ENCODE results near the gene CHRNA4.
"Not testable (repeated sequence)": the region's sequence is repeated elsewhere in the genome, so short reads cannot be mapped to it uniquely, and the experiment has no call there.

Gene CHRNA4

DNA sequence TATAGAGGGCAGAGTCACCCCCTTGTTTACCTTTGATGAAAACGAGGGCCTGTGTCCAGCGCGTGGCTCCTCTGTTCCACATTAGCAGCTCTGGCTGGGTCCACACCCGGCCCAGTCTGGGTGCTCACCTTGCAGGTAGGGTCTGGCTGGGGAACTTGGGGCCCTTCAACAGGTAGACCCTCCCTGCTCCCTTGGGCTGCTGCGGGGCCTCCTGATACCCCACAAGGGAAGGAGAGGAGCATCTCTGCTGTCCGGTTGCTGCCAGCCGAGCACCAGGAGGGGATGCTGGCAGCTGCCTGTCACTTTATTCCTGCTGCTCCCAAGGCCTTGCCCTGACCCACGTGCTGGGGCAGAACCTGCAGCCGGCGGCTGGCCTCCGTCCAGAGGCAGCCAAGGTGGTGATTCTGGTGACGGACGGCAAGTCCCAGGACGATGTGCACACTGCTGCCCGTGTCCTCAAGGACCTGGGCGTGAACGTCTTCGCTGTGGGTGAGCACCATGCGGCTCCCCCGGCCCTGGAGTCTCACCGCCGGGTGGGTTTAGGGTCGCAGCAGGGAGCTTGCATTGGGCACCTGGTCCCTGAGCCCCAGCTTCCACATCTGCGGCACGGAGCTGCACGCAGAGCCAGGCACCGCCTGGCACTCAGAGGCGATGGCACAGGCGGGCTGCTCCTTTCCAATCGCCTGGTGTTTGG is 52.8 kb downstream of the CHRNA4 start:
- DNase-seq (ENCODE audit: low read depth): no peak

DNA sequence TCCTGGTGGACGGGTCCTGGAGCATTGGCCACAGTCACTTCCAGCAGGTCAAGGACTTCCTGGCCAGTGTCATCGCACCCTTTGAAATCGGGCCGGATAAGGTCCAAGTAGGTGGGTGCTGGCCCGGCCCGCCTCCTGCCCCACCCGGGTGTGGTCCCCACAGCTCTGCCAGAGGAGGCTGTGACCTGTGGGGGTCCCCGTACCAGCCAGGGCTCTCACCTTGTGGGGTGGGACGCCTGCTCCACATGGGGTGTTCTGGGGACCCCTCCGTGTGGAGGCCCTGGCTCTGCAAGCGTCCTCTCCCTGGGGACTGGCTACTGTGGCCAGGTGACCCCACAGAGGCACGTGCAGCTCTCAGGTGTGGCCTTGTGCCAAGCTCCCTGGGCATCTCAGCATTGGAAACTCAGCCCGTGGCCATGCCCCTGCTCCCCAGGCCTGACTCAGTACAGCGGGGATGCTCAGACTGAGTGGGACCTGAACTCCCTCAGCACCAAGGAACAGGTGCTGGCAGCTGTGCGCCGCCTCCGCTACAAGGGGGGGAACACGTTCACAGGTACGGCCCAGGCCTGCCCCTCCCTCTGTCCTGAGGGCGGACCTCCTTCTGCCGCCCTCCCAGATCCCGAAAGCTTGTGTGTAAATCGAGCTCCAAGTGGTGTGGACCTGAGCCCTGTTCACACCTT is 53.5 kb downstream of the CHRNA4 start:
- DNase-seq (ENCODE audit: low read depth): no peak

DNA sequence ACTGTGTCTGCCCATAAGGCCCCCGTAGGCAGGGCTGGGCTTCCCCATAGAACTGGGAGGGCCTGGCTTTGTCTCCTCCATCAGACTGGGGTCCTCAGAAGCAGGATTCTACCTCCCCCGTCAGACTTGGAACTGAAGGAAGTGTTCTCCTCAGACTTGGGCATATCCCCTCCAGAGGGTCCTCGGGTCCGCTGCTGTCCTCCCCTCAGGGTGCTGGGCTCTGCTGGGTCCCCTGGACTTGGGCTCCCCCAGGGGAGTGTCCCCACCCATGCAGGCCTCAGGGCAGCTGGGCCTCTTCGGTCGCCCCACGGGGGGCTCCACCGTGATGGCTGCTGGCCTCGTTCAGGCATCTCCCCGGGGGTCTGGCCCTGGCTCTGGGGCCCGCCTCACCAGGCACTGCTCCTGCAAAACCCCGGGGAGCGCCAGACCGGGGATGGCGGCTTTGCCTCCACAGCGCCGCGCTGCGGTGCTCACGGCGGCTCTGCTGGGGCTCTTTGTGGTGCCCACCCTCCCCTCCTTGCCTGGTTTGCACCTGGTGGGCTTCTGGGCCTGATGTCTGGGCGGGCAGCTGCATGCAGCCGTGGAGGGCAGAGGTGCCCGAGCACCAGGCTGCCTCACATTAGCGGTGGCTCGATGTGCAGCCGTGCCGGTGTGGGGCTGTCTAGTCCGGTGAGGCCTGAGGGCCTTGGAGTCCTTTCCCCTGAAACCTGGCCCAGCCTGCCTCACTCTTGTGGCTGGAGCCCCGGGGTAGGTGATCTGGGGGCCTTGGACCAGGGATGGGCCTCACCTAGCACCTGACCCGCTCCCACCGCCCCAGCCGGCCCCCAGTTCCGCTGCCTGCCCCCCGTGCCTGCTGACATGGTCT is 54.2 kb downstream of the CHRNA4 start:
- DNase-seq (ENCODE audit: low read depth): no peak

DNA sequence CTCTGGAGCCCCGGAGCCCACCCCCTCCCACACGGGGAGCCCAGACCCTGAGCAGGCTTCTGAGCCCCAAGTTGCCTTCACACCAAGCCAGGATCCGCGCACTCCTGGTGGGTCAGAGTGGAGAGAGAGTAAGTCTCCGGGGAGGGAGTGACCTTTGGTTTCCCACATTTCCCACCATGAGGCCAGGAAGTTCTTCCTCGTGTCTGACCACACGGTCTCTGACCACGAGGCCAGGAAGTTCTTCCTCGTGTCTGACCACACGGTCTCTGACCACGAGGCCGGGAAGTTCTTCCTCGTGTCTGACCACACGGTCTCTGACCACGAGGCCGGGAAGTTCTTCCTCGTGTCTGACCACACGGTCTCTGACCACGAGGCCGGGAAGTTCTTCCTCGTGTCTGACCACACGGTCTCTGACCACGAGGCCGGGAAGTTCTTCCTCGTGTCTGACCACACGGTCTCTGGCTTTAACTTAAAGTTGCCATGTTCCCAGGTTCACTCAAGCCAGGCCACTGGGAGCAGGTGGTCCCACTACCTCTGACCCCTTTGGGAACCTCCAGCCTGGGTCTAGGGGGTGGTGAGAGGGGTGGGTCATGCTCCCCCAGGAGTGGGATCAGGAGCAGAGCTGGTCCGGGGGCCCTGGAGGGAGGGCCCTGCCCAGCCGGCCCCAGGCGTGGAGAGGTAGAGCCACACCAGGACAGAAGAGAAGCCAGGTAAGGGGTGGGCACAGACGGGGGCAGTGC is 55.0 kb downstream of the CHRNA4 start:
- DNase-seq (ENCODE audit: low read depth): not testable (repeated sequence)

DNA sequence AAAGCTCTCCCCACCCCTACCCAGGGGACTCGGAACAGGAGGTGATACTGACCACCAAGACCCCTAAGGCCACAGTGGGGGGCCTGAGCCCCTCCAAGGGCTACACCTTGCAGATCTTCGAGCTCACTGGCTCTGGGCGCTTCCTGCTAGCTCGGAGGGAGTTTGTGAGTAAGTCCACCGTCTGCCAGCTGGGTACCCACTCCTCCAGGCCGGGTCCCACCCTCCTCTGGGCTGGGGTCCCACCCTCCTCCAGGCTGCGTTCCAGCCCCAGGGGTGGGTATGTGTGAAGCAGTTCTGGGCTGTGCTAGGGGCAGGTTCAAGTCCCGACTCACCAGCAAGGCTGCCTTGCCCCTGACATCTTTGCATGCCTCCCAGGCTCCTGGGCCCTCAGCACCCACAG is 55.8 kb downstream of the CHRNA4 start:
- DNase-seq (ENCODE audit: low read depth): no peak

DNA sequence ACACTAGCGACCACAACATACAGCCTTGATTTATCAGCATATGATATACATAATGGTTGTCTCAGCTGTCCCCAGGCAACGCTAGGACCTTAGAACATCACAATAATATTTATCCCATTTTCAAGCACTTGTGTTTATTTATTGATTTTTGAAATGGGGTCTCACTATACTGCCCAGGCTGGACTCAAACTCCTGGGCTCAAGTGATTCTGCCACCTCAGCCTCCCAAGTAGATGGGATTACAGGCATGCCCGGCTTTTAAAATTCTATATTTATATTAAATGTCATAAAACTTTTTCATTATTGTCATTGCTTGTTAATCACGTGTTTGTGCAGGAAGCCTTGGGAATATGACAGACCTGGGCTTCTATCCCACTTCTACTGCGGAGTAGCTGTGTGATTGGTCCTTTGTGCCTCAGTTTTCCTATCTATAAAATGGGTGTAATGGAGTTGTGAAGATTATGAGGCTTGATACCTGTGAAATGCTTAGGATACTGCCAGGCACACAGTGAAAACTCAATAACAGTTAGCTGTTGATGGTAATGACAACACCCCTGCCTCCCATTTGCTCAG is 58.0 kb downstream of the CHRNA4 start:
- no peak for DNase-seq (ENCODE audit: low read depth)

DNA sequence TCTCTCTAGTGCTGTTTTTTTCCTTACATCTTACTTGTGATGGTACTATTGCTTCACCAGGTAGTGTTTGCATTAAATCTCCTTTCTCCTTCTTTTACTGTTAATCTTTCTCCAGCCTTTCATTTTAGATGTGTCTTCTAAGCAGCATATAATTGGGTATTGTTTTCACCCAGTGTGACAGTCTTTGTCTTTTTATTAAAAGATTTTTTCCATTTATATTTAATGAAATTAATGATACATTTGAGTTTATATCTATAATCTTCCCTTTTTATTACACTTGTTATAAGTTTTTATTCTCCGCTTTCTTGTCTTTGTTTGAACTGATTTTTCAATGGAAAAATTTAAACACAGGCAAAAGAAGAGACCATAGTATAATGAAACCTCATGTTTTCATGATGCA is 59.5 kb downstream of the CHRNA4 start:
- no peak for DNase-seq (ENCODE audit: low read depth)

DNA sequence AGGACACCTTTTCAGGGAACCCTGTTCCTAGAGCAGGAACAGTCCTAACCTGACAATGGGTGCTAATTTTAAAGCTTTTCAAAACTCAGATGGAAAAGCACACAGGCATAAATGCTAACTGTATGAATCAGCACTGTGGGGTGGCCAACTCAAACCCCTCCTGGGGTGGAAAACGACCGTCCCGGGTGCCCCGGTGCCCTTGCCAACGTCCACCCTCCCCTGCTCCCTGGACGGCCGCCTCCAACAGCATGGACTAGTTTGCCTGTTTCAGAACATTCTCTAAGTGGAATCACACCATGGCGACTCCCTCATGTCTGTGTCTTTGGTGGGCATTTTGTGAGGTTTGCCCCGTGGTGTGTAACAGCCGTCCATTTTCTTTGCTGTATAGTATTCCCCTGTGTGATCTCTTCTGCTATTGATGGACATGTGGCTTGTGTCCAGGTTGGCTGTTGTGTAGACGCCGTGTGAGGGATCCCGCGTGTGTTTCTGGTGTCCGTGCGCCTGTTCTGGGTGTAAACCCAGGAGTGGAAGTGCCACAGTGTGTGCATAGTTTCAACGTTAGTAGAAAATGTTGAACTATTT is 62.3 kb downstream of the CHRNA4 start:
- DNase-seq (ENCODE audit: low read depth): no peak

DNA sequence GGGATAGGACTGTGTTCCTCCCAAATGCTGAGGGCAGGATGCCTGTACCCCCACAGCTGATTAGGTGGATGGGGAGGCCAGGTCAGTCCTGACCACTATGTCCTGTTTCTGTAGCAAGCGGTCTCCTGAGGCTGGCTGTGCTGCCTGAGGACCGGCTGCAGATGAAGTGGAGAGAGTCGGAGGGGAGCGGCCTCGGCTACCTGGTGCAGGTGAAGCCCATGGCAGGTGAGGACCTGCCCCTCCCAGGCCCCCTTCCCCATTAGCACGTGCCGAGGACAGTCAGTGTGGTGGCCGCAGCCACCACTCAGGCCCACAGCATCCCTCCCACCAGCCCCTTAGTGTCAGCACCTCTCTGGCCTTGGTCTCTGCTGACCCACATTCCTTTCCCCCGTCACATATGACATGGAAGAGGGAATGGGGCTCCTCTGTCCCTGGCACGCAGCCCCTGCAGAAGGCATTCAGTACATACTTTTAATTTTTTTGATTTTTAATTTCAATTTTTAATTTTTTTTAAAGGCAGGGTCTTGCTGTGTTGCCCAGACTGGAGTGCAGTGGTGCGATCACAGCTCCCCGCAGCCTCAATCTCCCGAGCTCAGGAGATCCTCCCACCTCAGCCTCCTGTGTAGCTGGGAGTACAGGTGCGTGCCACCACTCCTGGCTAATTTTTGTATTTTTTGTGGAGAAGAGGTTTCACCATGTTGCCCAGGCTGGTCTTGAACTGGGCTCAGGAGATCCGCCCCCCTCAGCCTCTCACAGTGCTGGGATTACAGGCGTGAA is 63.2 kb downstream of the CHRNA4 start:
- no peak for DNase-seq (ENCODE audit: low read depth)

DNA sequence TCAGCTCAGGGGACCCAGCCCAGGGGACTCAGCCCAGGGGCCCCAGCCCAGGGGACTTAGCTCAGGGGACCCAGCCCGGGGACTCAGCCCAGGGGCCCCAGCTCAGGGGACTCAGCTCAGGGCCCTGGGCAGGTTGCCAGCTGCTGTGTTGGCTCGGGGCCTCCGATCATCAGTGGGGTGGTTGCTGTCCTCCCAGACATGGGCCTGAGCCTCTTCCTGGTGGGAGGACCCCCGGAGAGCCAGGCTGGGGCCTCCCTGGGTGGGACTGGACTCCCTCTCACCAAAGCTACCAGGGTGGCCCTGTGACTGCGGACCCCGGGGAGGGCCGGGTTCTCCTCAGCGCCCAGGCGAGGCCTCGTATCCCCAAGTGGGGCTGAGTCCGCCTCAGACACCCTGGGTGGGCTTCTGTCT is 63.8 kb downstream of the CHRNA4 start:
- DNase-seq (ENCODE audit: low read depth): no peak

DNA sequence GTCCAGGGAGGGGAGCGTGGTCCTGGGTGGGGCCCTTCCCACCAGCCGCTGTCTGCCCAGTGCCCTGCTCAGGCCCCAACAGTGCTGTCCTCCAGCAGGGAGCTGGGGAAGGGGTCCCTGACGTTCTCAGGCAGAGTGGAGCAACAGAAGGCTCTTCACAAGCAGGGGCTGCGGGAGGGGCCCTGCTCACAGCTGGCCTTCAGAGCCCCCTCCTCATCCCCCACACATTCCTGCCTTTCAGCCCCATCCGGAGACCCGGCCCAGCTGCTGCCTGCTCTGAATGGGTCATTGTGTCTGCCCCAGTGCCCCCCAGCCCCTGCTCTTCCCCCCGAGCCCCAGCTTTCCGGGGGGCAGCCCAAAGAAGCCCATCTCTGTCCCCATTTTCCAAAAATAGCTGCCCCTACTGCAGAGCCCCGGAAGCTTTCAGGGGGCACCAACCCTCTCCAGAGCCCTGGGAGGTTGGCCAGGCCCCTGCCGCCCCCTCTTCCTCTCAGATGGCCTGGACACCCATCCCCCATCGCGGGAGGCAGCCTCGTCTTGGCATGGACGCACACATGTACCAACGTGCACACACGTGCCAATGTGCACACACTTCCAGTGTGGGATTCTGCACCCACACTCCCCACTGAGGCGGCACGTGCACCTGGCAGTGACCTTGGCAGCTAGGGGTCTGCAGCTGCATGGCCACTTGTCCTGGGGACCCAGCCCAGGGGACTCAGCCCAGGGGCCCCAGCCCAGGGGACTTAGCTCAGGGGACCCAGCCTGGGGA is 64.4 kb downstream of the CHRNA4 start:
- DNase-seq (ENCODE audit: low read depth): no peak

DNA sequence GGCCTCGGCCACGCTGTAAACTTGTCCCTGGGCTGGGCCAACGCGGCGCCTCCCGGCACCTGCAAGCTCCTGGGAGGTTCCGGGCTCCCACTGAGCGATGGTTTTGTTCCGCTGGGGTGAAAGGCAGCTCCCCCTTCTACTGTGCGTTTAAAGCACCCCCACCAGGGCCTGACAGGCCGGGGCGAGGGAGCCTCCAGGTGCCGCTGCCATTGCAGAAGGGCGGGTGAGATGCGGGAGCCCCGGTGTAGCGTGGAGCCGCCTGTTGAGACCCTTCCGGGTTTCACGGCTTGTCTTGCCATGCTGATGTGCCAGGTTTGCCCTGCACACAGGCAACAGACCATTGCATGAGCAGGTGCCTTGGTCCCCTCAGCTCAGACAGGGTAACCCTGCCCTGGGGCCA is 65.3 kb downstream of the CHRNA4 start:
- no peak for DNase-seq (ENCODE audit: low read depth)

DNA sequence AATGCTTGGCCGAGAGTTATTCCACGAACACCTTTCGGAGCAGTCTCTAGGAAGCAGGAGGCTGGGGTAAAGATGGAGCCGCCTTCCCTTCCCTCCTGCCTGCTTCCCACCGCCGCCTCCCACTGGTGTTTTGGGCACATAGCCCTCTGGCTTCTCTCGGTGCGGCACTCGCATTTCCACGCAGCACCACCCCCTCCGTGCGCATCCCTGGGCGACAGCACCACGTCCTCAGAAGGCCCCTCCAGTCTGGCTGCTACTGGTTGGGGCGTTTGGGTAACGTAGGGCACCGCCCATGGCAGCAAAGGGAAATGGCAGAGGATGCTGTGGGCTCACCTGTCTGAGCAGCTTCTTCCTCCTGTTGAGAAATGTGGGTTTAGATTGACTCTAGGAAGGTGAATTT is 65.7 kb downstream of the CHRNA4 start:
- DNase-seq (ENCODE audit: low read depth): no peak

DNA sequence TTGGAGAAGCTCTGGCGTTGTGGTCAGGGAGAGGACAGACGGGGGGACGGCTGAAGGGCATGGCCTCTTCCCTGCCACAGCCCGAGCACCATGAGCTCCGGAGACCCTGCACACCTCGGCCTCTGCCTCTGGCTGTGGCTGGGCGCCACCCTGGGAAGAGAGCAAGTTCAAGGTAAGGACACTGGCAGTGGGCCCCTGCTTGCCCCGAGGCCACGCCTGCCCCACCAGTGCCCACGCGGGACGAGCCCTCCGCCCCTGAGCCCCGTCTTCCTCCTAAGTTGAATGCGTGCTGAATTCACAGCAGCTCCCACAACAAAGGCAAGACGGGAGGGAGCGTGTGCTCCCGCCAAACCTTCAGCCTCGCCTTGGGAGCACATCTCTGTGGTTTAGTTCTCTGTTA is 66.1 kb downstream of the CHRNA4 start:
- DNase-seq (ENCODE audit: low read depth): no peak

DNA sequence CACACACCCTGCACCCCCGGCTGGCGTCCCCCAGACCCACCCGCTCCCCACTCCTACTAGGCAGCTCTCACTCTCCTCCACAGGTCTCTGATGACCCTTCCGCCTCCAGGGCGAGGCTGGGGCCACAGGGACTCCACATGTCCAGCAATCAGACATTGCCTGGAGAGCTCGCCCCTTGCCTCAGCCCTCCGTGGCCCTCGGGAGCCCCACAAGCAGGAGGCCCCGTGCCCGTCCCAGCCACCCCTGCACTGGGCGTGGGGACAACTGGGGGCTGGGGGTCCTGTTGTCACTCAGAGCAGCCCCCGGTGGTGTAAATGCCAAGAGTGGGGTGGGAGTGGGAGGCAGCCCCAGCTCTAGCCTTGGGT is 66.6 kb downstream of the CHRNA4 start:
- no peak for DNase-seq (ENCODE audit: low read depth)

DNA sequence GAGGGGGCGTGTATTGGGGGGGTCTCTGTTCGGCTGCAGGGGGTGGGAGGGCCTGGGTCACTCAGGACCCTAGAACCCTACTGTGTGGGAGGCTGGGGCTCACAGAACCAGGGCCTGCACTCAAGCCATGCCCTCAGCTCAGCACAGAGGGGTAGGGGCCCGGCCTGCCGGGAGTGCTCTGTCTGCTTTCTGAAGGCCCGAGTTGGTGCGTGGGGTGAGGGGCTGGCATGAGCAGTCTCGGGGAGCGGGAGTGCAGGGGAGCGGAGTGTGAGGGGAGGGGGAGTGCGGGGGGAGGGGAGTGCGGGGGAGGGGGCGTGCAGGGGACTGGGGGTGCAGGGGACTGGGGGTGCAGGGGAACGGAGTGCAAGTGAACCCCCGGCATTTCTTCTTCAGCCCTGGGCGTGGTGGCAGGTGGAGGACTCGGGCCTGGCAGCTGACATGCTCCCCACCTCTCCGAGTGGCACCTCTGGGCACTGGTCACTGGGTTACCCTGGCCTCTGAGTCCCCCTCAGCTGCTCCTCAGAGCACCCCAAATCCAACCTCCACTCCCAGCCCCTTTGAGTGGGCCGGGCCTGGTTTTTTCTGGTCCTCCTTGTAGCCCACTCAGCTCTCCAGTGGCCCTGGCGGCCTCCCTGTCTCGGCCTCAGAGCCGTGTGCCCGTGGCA is 67.1 kb downstream of the CHRNA4 start:
- DNase-seq (ENCODE audit: low read depth): no peak

DNA sequence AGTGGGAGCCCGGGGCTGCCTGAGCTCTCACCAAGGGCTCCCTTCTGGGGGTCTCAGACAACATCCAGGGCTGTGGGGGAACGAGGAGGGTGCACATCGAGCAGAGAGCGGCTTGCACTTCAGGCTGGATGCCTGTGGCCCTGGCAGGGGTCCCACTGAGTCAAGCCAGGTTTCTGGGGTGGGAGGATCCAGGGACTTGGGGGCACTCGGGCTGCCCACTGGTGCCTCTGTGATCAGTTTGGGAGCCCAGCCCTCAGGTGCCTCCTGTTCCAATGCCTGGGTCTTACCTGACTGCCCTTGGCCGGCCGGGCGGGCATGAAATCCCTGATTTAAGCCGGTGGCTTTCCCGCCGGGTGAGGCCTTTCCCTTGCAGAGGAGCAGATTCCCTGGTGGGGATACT is 67.7 kb downstream of the CHRNA4 start:
- DNase-seq (ENCODE audit: low read depth): no peak

Data from activated T-cell treated with anti-CD3 and anti-CD28 coated beads for 1 hour (primary cell).